Stimulated activated CD8-positive, alpha-beta memory T cell treated with anti-CD3 and anti-CD28 coated beads, Interleukin-2, amount 100 ng/mL, for 1 hour (primary cell): ENCODE measurements around the gene TNIK.

Experiments used
- DNase-seq, 2 donors: peaks; one replicate each; pipeline ENCODE4 v3.0.0-alpha.2; 2020; ENCODE audit warnings: low read depth in 2 of 2

Gene TNIK

DNA sequence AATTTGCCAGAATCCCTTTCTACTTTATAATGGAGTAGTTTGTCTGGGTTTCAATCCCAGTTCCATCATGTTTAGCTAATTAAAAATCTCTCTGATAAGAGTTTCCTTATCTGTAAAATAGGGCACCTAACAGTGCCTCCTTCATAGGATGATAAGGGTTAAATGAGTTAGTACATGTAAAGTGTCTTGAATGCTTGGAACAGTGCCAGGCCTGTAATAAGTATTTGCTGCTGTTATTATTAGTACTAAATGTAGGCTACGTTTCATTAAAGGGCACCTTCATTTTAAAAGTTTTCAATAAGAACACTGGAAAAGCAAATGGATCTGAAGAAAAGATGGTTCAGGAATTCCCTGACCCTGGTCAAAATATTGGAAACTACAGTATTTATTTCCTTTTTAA is 421.9 kb downstream of the TNIK start:
- no peak for DNase-seq

DNA sequence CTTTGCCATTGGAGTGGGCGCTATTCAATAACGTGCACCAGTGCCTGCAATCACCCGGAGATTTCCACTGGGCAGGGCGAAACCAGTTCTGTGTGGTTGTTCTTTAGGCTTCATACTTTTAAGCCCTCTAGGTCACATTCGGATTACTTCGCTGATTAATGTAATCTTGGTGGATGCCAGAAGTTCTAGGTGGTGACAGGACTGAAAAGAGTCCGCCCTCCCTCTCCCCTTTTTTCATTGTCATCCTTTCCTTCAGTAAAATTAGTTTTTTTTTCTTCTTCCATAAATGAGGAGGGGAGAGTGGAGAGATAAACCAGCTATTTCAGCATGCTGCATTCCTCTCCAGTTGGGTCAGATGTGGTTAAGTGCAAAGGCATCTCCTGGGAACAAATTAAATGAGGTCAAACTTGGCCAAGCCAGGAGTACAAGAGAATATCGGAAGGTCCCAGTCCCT is 431.4 kb downstream of the TNIK start:
- no peak for DNase-seq

DNA sequence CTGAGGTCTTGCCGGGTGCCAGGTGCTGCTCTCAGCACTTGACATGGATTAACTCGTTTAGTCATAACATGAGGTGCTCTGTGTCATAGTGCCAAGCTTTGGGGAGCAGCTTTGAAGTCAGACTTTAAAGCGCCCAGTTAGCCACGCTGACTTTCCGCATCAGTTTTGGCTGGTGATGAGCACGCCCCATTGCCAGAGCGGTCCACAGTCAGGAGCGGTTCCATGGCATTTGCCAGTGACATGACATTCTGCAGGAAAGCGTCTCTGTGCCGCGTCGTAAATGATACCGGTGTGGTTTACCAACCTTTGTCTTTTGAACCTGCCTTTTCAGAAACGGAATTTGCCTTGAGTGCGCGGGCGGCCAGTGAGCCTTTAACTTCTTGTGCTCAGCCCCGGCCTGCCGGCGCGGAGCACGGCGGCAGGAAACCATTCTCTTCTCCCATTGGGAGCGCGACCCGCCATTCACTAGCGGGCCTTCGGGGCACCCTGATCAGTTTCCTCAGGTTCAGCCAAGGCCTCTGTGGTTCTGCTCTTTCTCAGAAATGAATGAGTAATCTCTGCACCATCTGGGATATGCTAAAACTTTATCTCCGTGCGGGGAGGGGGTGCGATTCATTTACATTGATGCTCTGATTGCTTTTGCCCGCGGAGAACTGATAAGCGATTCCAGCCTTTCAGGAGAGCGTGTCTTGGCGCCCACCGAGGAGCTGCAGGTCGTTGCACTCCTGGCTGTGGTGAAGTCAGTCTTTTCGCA is 432.0 kb downstream of the TNIK start:
- DNase-seq, result no peak

DNA sequence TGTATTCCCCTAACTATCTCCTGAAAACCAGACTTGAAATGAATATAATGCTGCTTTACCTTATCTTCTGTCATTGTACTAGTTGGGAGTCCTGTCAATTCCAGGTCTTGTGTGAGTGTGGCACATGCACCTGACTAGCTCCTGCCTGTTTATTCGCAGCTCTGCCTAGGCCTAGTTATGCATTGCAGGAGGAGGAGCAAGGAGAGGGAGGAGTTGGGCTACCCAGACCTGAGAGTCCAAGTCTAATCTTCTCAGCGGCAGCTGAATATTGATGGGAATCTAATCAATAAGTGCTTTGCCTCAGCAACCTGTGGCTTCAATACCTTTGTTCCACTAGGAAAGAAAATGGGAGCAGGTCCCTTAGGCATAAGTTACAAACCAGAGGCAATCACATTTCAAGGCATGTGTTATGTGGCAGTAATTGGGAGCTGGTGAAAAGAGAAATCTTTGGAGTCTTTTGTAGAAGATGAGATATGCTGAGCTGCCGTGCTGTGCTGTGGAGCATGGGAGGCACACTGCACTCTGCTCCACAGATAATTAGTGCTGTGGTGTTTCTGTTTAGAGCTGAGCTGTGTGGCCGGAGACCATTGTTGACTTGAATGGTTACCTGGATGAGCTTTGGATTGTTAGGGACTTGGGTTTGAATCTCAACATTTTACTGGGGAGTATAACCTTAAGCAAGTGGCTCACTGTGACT is 433.5 kb downstream of the TNIK start, which contains the start of gene SLC2A2:
Gene SLC2A2 (minus strand): TSS at position 124 of the 697 bp plus-strand sequence. CDS start 50 bp downstream, at position 74.
- no peak for DNase-seq

DNA sequence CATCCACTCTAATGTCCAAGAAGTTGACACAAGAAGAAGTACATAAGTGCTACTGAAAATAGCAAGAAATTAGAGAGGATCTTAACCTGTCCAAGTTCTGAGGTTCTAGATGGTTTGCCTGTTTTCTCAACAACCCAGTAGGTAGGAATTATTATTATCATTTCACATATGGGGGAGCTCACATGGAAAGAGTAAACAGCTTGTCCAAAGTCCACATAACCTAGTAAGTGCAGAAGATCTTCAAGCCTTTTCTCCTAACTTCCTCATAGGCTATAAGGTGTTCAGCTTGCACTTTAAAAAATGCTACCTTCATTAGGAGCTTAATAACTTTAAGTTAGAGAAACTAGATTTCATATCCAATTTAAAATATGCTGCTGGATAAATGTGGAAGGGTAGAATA is 436.6 kb downstream of the TNIK start:
- no peak for DNase-seq

DNA sequence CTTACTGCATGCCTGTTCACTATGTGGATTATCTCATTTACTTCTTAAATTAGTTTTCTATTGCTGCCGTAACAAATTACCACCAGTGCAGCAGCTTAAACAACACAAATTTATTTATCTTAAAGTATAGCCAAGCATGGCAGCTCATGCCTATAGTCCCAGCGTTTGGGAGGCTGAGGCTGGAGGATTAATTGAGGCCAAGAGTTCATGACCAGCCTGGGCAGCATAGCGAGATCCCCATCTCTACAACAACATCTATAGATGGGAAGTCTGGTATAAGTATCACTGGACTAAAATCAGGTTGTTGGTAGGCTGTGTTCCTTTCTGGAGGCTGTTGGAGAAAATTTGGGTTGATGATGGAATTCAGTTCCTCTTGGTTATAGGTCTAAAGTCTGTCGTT is 438.8 kb downstream of the TNIK start:
- no peak for DNase-seq

DNA sequence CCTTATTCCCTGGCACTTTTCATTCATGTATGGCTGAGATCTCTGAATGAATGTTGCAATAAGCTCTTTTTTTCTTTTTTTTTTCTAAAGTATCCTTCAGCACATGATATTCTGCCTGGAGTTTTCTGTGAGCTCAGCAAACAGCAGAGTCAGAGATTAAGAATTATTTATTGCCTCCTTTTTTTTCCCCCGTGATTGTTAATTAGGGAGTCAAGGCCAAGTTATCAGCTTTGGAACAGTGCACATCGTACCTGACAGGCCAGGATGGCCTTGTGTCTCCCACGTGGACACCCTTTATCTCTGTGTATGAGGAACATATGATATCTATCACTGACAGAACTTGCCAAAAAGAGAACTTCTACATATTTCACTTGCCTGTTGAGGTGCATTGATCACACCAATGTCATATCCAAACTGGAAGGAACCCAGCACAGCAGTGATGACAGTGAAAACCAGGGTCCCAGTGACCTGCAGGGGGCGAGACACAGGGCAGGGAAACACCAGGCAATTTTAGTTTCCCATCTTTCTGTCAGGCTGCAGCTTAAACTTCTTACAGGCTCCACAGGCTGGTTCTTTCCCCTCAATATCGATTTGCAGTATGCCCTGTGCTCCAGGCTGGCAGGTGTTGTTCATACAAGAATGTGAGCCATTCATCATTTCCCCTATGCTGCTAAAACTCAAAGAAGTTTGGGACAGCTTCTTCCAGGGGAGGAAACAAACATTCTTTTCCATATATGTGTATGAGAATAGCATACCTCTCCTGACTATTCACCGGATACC is 441.9 kb downstream of the TNIK start:
- DNase-seq, result no peak

DNA sequence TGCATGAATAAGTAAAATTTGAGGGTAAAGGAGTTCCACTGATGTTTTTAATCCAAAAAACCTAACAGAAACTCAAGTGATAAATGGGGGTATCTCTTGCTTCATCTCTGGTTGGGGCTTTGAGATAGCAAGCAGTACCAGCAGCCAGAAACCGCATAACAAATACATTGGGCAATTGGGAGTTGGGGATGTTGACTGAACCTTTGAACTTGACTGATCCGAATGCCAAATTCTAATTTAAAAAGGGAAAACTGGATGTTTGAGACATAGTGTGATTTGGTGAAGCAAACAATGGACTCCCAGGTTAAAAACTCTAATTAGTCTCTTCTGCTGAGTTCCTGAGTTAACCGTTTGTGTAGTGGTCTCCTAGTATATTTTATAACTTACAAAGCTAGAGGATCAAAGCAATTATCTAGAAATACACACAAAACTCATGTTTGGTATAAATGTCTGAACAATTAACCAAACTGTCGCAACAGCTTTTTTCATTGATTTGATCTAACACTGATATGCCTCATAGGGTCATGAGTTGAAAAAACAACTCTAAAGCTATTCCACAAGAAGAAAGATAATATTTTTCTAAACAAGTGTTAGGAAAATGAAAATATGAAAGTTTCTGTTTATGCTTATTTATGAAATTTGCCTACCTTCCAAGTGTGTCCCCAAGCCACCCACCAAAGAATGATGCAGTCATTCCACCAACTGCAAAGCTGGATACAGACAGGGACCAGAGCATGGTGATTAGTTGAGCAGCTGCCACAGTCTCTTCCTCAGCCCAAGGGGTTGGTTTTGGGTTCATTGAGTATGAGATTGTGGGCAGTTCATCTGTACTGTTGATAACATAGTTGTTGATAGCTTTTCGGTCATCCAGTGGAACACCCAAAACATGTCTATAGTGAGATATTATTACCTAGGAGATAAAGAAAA is 446.1 kb downstream of the TNIK start:
- DNase-seq, result no peak

DNA sequence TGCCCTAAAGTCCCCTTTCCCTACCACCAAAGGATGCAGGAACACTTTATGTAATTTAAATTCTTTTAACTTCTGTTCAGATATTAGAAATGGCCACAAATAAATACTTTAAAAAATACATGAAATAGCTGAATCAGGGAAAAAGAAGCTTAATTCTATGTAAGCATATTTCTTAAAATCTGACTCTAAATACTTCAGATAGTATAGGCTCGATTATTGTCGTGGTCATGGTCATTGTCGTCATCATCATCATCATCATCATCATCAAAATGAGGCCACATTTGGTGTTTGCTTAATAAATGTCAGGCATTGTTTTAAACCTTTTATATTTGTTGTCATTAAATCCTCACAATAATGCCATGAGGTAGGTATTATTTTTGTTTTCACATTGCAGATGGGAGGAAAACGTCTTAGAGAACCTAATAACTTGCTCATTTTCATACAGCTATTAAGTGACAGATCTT is 448.3 kb downstream of the TNIK start:
- no peak for DNase-seq
